Measurements from ENCODE around the gene CTNNAL1.

CTNNAL1 gene

GRCh38 chr9:108913391-108913790 lies 99.9 kb downstream of the CTNNAL1 start:
- Histone ChIP-seq H3K79me1 (ENCODE audit: low read length) (no peaks in the 10 kb centered on the region), H3K4ac (ENCODE audit: low read depth, low read length) (no peak overlapping the region), H4K8ac (ENCODE audit: low read depth, low read length) (no peak overlapping the region), H3K23ac (ENCODE audit: low read length) (no peak overlapping the region), H2BK5ac (ENCODE audit: low read length) (no peak overlapping the region), H3K4me2 (ENCODE audit: low read length) (no peak overlapping the region), H3K4me3 (ENCODE audit: low read length) (no peak overlapping the region), H2BK120ac (ENCODE audit: low read depth, low read length) (no peak overlapping the region), H3K27ac (ENCODE audit: low read depth, low read length) (no peak overlapping the region), H3K4me1 (ENCODE audit: control insufficient read depth, low read depth, low read length) (no peaks in the 10 kb centered on the region), H3K36me3 (ENCODE audit: control insufficient read depth, insufficient read depth, low read length) (no peaks in the 10 kb centered on the region), H3K9ac (ENCODE audit: low read length) (no peak overlapping the region), H3K56ac (ENCODE audit: low read length) (no peak overlapping the region), H4K5ac (ENCODE audit: low read length) (no peak overlapping the region), H3K79me2 (ENCODE audit: control insufficient read depth, insufficient read depth, low read length) (no peaks in the 10 kb centered on the region), H3K18ac (ENCODE audit: low read length) (no peak overlapping the region), H2BK15ac (replicated peaks; ENCODE audit: low read depth) (no peak overlapping the region), H3K27me3 (ENCODE audit: insufficient read depth, low read length, poor library complexity) (no peaks in the 10 kb centered on the region), H2AK5ac (ENCODE audit: low read length) (no peak overlapping the region)
- no peak for DNase-seq
- WGBS (ENCODE audit: extremely low coverage, insufficient coverage, low lambda C conversion rate): no CpG with 5 or more reads among the region's 5 CpGs

GRCh38 chr9:108911820-108912219 lies 101.5 kb downstream of the CTNNAL1 start:
- Histone ChIP-seq H4K5ac (ENCODE audit: low read length) (no peak overlapping the region), H3K23ac (ENCODE audit: low read length) (no peak overlapping the region), H3K27ac (ENCODE audit: low read depth, low read length) (no peak overlapping the region), H3K4me3 (ENCODE audit: low read length) (no peak overlapping the region), H3K4ac (ENCODE audit: low read depth, low read length) (no peak overlapping the region), H3K18ac (ENCODE audit: low read length) (no peak overlapping the region), H2BK120ac (ENCODE audit: low read depth, low read length) (no peak overlapping the region), H3K56ac (ENCODE audit: low read length) (no peak overlapping the region), H3K9ac (ENCODE audit: low read length) (no peak overlapping the region), H2BK5ac (ENCODE audit: low read length) (no peak overlapping the region), H3K4me1 (ENCODE audit: control insufficient read depth, low read depth, low read length) (no peaks in the 10 kb centered on the region), H3K27me3 (ENCODE audit: insufficient read depth, low read length, poor library complexity) (no peaks in the 10 kb centered on the region), H2AK5ac (ENCODE audit: low read length) (no peak overlapping the region), H2BK15ac (replicated peaks; ENCODE audit: low read depth) (no peak overlapping the region), H3K79me1 (ENCODE audit: low read length) (no peaks in the 10 kb centered on the region), H3K4me2 (ENCODE audit: low read length) (no peak overlapping the region), H4K8ac (ENCODE audit: low read depth, low read length) (no peak overlapping the region), H3K79me2 (ENCODE audit: control insufficient read depth, insufficient read depth, low read length) (no peaks in the 10 kb centered on the region), H3K36me3 (ENCODE audit: control insufficient read depth, insufficient read depth, low read length) (peaks cover 3% of the 10 kb centered on the region)
- DNase-seq: no peak
- no CpG with 5 or more reads among the region's 1 CpG for WGBS (ENCODE audit: extremely low coverage, insufficient coverage, low lambda C conversion rate)

- H3K18ac ChIP-seq (ENCODE audit: low read length): no peak overlapping the region
Observed at GRCh38 chr9:108910914-108911313, 102.4 kb downstream of the CTNNAL1 start.

GRCh38 chr9:108910402-108910801 lies 102.9 kb downstream of the CTNNAL1 start:
- Histone ChIP-seq H3K18ac (ENCODE audit: low read length) (no peak overlapping the region), H3K27me3 (ENCODE audit: insufficient read depth, low read length, poor library complexity) (no peaks in the 10 kb centered on the region), H3K79me1 (ENCODE audit: low read length) (no peaks in the 10 kb centered on the region), H3K56ac (ENCODE audit: low read length) (no peak overlapping the region), H2AK5ac (ENCODE audit: low read length) (no peak overlapping the region), H3K4me1 (ENCODE audit: control insufficient read depth, low read depth, low read length) (no peaks in the 10 kb centered on the region), H2BK120ac (ENCODE audit: low read depth, low read length) (no peak overlapping the region), H2BK15ac (replicated peaks; ENCODE audit: low read depth) (no peak overlapping the region), H3K9ac (ENCODE audit: low read length) (no peak overlapping the region), H4K8ac (ENCODE audit: low read depth, low read length) (no peak overlapping the region), H3K79me2 (ENCODE audit: control insufficient read depth, insufficient read depth, low read length) (no peaks in the 10 kb centered on the region), H3K27ac (ENCODE audit: low read depth, low read length) (no peak overlapping the region), H3K4me3 (ENCODE audit: low read length) (no peak overlapping the region), H3K4me2 (ENCODE audit: low read length) (no peak overlapping the region), H2BK5ac (ENCODE audit: low read length) (no peak overlapping the region), H4K5ac (ENCODE audit: low read length) (no peak overlapping the region), H3K23ac (ENCODE audit: low read length) (no peak overlapping the region), H3K4ac (ENCODE audit: low read depth, low read length) (no peak overlapping the region), H3K36me3 (ENCODE audit: control insufficient read depth, insufficient read depth, low read length) (peaks cover 4% of the 10 kb centered on the region)
- DNase-seq: no peak

More at GRCh38 chr9:108910914-108911313, 102.4 kb downstream of the CTNNAL1 start:
- no peaks in the 10 kb centered on the region for H3K27me3 ChIP-seq (ENCODE audit: insufficient read depth, low read length, poor library complexity)
- H3K4me2 ChIP-seq (ENCODE audit: low read length): no peak overlapping the region
- H2AK5ac ChIP-seq (ENCODE audit: low read length): no peak overlapping the region
- DNase-seq: no peak
- no peak overlapping the region for H4K5ac ChIP-seq (ENCODE audit: low read length)
- H2BK5ac ChIP-seq (ENCODE audit: low read length): no peak overlapping the region
- no peaks in the 10 kb centered on the region for H3K4me1 ChIP-seq (ENCODE audit: control insufficient read depth, low read depth, low read length)
- H3K79me1 ChIP-seq (ENCODE audit: low read length): no peaks in the 10 kb centered on the region
- no peaks in the 10 kb centered on the region for H3K79me2 ChIP-seq (ENCODE audit: control insufficient read depth, insufficient read depth, low read length)
- no peak overlapping the region for H3K27ac ChIP-seq (ENCODE audit: low read depth, low read length)
- peaks cover 4% of the 10 kb centered on the region for H3K36me3 ChIP-seq (ENCODE audit: control insufficient read depth, insufficient read depth, low read length)
- H4K8ac ChIP-seq (ENCODE audit: low read depth, low read length): no peak overlapping the region
- no peak overlapping the region for H2BK15ac ChIP-seq (replicated peaks; ENCODE audit: low read depth)
- no peak overlapping the region for H3K56ac ChIP-seq (ENCODE audit: low read length)
- no peak overlapping the region for H2BK120ac ChIP-seq (ENCODE audit: low read depth, low read length)
- H3K4me3 ChIP-seq (ENCODE audit: low read length): no peak overlapping the region
- H3K9ac ChIP-seq (ENCODE audit: low read length): no peak overlapping the region
- H3K4ac ChIP-seq (ENCODE audit: low read depth, low read length): no peak overlapping the region
- no CpG with 5 or more reads among the region's 2 CpGs for WGBS (ENCODE audit: extremely low coverage, insufficient coverage, low lambda C conversion rate)
- no peak overlapping the region for H3K23ac ChIP-seq (ENCODE audit: low read length)

- no peak overlapping the region for H2BK5ac ChIP-seq (ENCODE audit: low read length)
- no peak overlapping the region for H3K23ac ChIP-seq (ENCODE audit: low read length)
- H2AK5ac ChIP-seq (ENCODE audit: low read length): no peak overlapping the region
- no peak overlapping the region for H2BK120ac ChIP-seq (ENCODE audit: low read depth, low read length)
- H3K4ac ChIP-seq (ENCODE audit: low read depth, low read length): no peak overlapping the region
- H4K5ac ChIP-seq (ENCODE audit: low read length): no peak overlapping the region
- no peak overlapping the region for H3K4me3 ChIP-seq (ENCODE audit: low read length)
- WGBS (ENCODE audit: extremely low coverage, insufficient coverage, low lambda C conversion rate): no CpG with 5 or more reads among the region's 2 CpGs
- DNase-seq: no peak
- no peak overlapping the region for H3K4me2 ChIP-seq (ENCODE audit: low read length)
- H2BK15ac ChIP-seq (replicated peaks; ENCODE audit: low read depth): no peak overlapping the region
- no peak overlapping the region for H3K27ac ChIP-seq (ENCODE audit: low read depth, low read length)
- peaks cover 4% of the 10 kb centered on the region for H3K36me3 ChIP-seq (ENCODE audit: control insufficient read depth, insufficient read depth, low read length)
- H4K8ac ChIP-seq (ENCODE audit: low read depth, low read length): no peak overlapping the region
- H3K4me1 ChIP-seq (ENCODE audit: control insufficient read depth, low read depth, low read length): no peaks in the 10 kb centered on the region
- no peak overlapping the region for H3K18ac ChIP-seq (ENCODE audit: low read length)
- no peak overlapping the region for H3K9ac ChIP-seq (ENCODE audit: low read length)
- no peaks in the 10 kb centered on the region for H3K79me2 ChIP-seq (ENCODE audit: control insufficient read depth, insufficient read depth, low read length)
- no peaks in the 10 kb centered on the region for H3K79me1 ChIP-seq (ENCODE audit: low read length)
- H3K56ac ChIP-seq (ENCODE audit: low read length): no peak overlapping the region
- no peaks in the 10 kb centered on the region for H3K27me3 ChIP-seq (ENCODE audit: insufficient read depth, low read length, poor library complexity)
Observed at GRCh38 chr9:108905494-108905893, 107.8 kb downstream of the CTNNAL1 start.

- H2AK5ac ChIP-seq (ENCODE audit: low read length): no peak overlapping the region
- H3K56ac ChIP-seq (ENCODE audit: low read length): no peak overlapping the region
- no peak overlapping the region for H4K8ac ChIP-seq (ENCODE audit: low read depth, low read length)
- H3K18ac ChIP-seq (ENCODE audit: low read length): no peak overlapping the region
- no peaks in the 10 kb centered on the region for H3K79me1 ChIP-seq (ENCODE audit: low read length)
- H3K27ac ChIP-seq (ENCODE audit: low read depth, low read length): no peak overlapping the region
- H3K9ac ChIP-seq (ENCODE audit: low read length): no peak overlapping the region
- H3K27me3 ChIP-seq (ENCODE audit: insufficient read depth, low read length, poor library complexity): no peaks in the 10 kb centered on the region
- peaks cover 4% of the 10 kb centered on the region for H3K36me3 ChIP-seq (ENCODE audit: control insufficient read depth, insufficient read depth, low read length)
- H3K4me2 ChIP-seq (ENCODE audit: low read length): no peak overlapping the region
- no peaks in the 10 kb centered on the region for H3K4me1 ChIP-seq (ENCODE audit: control insufficient read depth, low read depth, low read length)
- no peak overlapping the region for H3K4ac ChIP-seq (ENCODE audit: low read depth, low read length)
- DNase-seq: no peak
- H4K5ac ChIP-seq (ENCODE audit: low read length): no peak overlapping the region
- no peak overlapping the region for H2BK15ac ChIP-seq (replicated peaks; ENCODE audit: low read depth)
- no peak overlapping the region for H2BK5ac ChIP-seq (ENCODE audit: low read length)
- H3K4me3 ChIP-seq (ENCODE audit: low read length): no peak overlapping the region
- H2BK120ac ChIP-seq (ENCODE audit: low read depth, low read length): no peak overlapping the region
- H3K23ac ChIP-seq (ENCODE audit: low read length): no peak overlapping the region
- WGBS (ENCODE audit: extremely low coverage, insufficient coverage, low lambda C conversion rate): no CpG with 5 or more reads among the region's 3 CpGs
- no peaks in the 10 kb centered on the region for H3K79me2 ChIP-seq (ENCODE audit: control insufficient read depth, insufficient read depth, low read length)
Observed at GRCh38 chr9:108904161-108904560, 109.1 kb downstream of the CTNNAL1 start.
